Lower leg skin (tissue), 4 donors: Measurements from ENCODE around the gene GDF7. TPM values are rescaled to one million over a fixed set of nuclear protein-coding genes. Genes with fewer than 3 reads are reported as not detected.
A peak's percentile ranks its signal among the peaks of the same experiment; 100 is the strongest.

Experiments
- DNase-seq, 2 donors: peaks; one replicate each; pipeline ENCODE4 v3.0.0-alpha.2; 2019; ENCODE audit warnings: low spot score in 2 of 2
- H3K4me3 ChIP-seq: fragments of 200-600 bp; sonication (generic); 2 replicates; pipeline ENCODE4 v1.5.1; 2017; ENCODE audit warnings: mild to moderate bottlenecking, low read depth; ENCODE audit not compliant: poor library complexity, severe bottlenecking
- CTCF ChIP-seq, 3 donors: fragments of 450-650 bp; IDR thresholded peaks; one replicate each; pipeline ENCODE4 v1.5.1; 2016; ENCODE audit warnings: antibody characterized with exemption in 3 of 3, mild to moderate bottlenecking in 3 of 3, moderate library complexity in 2 of 3
- POLR2A ChIP-seq, 2 donors: fragments of 450-650 bp; IDR thresholded peaks; one replicate each; pipeline ENCODE4 v1.6.1; 2016 to 2017; ENCODE audit warnings: antibody characterized with exemption in 2 of 2, mild to moderate bottlenecking in 1 of 2, moderate library complexity in 1 of 2
- WGBS, 2 donors: methylation state at CpG; one replicate each; pipeline ENCODE4 v1.1.5; 2018; 5-methylcytosine and 5-hydroxymethylcytosine counted together
- intact Hi-C: fragments of 100-400 bp; cut with DNase I; formaldehyde crosslinking; loops from one replicate; pipeline ENCODE4 v1.15.0; 2023; ENCODE audit warnings: low total_unique reads
- total RNA-seq, 4 donors: library from RNA; depleted of rRNA; stranded (reverse); fragments of >200 nt; gene quantifications; one replicate each; pipeline ENCODE4 v1.1.0, GENCODE V29; 2016

Gene GDF7
- total RNA-seq, 4 donors from 2014 or later: 0.80 to 3.7 (median 2.4) TPM

DNA sequence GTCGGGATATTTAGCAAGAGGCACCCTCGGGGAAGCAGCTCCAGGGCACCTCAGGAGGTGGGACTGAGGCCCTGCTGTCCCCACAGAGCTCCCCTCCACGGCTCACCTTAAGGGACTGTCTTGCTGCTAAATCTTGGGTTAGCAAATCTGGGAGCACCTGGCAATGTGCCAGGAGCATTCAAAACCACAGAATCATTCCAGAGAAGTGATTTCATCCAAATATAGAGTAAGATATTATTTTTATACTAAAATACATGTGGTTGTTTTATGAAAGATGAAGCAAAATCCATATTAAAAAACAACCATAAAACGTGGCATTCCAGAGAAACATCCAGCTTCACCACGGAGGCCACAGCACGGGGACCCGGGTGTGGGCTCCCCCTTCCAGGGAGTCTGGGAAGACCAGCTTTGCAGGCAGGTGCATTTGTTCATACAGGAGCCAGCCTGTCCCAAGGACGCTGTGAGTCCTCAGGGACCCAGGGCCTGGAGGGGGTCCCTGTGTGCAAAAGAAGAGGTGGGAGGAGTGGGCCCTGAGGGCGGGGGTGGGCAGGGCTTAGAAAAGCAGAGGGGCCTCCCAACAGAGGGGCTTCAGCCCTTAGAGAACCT, 32.3 kb upstream of the GDF7 start:
- TF ChIP-seq POLR2A (IDR thresholded peaks at IDR 0.05) (no peak), CTCF (IDR thresholded peaks at IDR 0.05) (no peak)
- no peak overlapping the region for H3K4me3 ChIP-seq
- 58 to 70% methylated on average over 9 of the region's 9 CpGs for WGBS, 2 donors
- no peak for DNase-seq
- intact Hi-C loops: no loop called here

- WGBS, 2 donors: 72 to 77% methylated on average over 5 of the region's 5 CpGs
- no peak for TF ChIP-seq CTCF (IDR thresholded peaks at IDR 0.05)
- no peak overlapping the region for H3K4me3 ChIP-seq
- intact Hi-C loops: no loop called here
- no peak for DNase-seq
Observed at GRCh38 chr2:20635113-20635510, 31.8 kb upstream of the GDF7 start.

DNA sequence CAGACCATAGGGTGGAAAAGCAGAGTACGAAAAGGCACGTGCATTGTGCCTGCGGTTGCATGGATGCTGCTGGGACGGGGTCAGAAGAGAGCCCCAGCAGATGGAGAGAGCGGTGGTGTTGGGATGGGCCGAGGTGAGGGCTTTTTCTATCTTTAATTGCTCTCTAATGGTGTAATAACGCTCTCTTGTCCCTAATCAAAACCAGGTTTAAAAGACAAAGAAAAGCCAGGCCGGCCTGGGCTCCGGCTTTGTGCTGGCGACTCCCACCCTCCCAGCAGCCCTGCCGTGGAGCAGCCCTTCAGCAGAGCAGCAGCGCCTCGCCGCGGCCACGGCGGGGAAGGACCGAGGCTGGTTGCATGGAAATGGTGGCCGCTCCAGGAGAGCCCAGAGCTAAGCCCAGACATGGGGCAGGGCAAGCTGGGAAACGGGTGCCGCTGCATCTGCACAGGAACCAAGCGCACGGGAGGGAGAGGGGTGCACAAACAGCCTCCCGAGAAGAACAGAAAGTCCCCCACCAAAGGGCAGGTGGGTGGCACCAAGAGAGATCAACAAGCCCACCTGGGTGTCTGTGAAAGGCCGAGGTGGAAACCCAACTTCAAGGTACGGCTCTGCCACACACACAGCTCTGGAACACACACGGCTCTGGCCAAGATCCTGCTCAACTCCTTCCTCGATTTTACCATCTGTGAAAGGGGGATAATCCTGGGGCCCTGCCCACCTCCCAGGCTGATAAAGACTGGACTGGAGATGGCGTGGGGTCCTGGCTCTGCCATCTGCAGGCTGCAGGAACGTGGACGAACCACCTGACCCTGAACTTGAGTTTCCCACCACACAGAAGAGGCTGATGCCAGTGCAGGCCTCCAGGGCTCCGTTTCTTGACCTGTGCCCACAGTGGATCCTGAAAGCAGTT, 31.0 kb upstream of the GDF7 start:
- TF ChIP-seq CTCF (IDR thresholded peaks at IDR 0.05): peak in 2 of 3 donors; percentile 60 to 89
- TF ChIP-seq POLR2A (IDR thresholded peaks at IDR 0.05): no peak
- 40 to 44% methylated on average over 24 to 32 of the region's 32 CpGs for WGBS, 2 donors
- intact Hi-C loops: no loop called here
- no peak overlapping the region for H3K4me3 ChIP-seq
- peak; percentile 84 to 97 for DNase-seq

- intact Hi-C loops: no loop called here
- WGBS, 2 donors: 59 to 77% methylated on average over 13 of the region's 13 CpGs
- no peak overlapping the region for H3K4me3 ChIP-seq
- no peak for TF ChIP-seq CTCF (IDR thresholded peaks at IDR 0.05)
- no peak for TF ChIP-seq POLR2A (IDR thresholded peaks at IDR 0.05)
- no peak for DNase-seq
Observed at GRCh38 chr2:20637147-20637546, 29.8 kb upstream of the GDF7 start.

- no peak for DNase-seq
- 93 to 95% methylated on average over 4 to 13 of the region's 13 CpGs for WGBS, 2 donors
- H3K4me3 ChIP-seq: no peak overlapping the region
- intact Hi-C loops: no loop called here
- no peak for TF ChIP-seq POLR2A (IDR thresholded peaks at IDR 0.05)
- no peak for TF ChIP-seq CTCF (IDR thresholded peaks at IDR 0.05)
Observed at GRCh38 chr2:20638014-20638413, 28.9 kb upstream of the GDF7 start.
